HG03439 (cell line): ENCODE data around the gene OR5P2.
A peak's percentile ranks its signal among the peaks of the same experiment; 100 is the strongest.
"Not testable (repeated sequence)": the region's sequence is repeated elsewhere in the genome, so short reads cannot be mapped to it uniquely, and the experiment has no call there.

Experiments used
- ATAC-seq: cut with Tn5 transposase; IDR thresholded peaks from one replicate; pipeline ENCODE4 v1.9.1; 2021; ENCODE audit warnings: mild to moderate bottlenecking, moderate library complexity; ENCODE audit not compliant: unreplicated experiment

The OR5P2 gene, protein sequence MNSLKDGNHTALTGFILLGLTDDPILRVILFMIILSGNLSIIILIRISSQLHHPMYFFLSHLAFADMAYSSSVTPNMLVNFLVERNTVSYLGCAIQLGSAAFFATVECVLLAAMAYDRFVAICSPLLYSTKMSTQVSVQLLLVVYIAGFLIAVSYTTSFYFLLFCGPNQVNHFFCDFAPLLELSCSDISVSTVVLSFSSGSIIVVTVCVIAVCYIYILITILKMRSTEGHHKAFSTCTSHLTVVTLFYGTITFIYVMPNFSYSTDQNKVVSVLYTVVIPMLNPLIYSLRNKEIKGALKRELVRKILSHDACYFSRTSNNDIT

DNA sequence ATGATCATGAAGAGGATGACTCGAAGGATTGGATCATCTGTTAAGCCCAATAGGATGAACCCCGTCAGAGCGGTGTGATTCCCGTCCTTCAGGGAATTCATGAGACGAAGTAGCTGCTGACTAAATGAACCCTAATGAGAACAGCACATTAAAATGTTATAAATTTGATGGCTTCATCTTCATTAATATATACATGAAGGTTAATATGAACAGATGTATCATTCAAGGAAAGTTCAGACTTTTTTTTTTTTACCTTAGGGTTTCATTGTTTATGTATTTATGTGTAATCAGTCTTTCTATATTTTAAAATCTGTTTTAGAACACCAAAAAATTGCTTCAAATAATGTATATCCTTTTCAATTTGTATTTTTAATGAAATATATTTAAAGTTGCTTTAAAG, at the start of gene OR5P2:
Gene OR5P2, minus strand, starts transcription at position 101 of the 400 bp plus-strand sequence. Its CDS starts 0 bp downstream, at position 101.
- ATAC-seq: no peak

DNA sequence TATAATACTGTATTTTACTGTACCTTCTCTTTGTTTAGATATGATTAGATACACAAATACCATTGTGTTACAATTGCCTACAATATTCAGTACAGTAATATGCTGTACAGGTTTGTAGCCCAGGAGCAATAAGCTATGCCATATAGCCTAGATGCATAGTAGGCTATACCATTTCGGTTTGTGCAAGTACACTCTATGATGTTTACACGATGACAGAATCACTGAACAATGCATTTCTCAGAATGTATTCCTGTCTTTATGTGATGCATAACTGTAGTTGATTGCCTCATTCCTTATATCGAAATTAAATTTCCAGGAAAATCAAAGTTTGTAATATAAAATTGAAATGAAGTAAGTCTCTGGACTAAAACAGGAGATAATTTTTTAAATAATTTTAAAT, 49.3 kb upstream of the OR5P2 start:
- no peak for ATAC-seq

DNA sequence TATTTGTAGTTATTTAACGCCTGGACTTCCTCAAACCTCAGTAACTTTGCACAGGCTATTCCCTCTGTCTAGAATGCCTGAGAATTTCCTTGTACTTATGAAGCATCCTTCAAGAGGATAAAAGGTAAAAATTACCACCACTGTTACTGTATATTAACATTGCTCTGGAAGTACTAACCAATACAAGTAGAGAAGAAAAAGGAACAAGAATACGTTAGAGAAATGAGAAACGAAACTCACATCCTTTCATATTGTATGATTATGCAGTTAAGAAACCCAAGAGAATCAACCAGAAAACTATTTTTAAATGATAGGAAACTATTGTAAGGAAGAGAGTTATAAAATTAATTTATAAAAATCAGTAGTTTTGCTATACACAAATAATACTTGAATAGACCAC, 48.2 kb upstream of the OR5P2 start:
- no peak for ATAC-seq

DNA sequence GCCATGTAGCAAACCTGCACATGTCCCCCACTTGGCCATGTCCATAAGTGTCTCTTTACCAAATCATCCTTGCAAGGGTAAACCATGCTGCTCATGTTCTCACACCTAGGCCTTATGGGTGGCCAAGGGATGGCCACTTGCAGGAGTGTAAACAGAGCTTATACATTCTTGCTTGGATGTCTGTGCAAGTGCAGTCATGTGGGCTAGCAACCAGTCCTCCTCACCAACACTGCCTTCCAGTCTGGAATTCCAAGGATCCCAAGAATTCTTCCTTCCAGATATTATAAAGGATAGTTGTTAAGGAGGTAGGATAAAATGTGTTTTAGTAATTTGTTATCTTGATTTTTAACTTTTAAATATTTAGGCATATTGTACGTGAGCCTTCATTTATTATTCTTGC, 47.8 kb upstream of the OR5P2 start:
- ATAC-seq: no peak

DNA sequence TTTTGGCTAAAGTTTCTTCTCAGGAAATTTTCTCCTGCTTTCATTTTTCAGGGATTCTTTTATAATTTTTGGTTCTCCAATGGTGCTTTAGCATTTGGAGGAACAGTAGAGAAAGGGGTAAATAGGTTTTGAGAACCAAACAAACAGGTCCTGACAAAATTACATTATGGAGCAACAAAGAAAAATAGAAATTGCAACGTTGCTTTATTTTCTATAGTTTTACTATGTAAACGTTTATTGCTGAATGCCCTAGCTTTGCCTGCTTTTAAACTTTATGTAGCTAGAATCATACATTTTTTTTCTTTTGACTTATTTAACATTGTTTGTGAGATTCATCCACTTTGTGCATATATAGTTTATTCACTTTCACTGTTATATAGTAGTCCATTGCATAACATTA, 43.8 kb upstream of the OR5P2 start:
- no peak for ATAC-seq

DNA sequence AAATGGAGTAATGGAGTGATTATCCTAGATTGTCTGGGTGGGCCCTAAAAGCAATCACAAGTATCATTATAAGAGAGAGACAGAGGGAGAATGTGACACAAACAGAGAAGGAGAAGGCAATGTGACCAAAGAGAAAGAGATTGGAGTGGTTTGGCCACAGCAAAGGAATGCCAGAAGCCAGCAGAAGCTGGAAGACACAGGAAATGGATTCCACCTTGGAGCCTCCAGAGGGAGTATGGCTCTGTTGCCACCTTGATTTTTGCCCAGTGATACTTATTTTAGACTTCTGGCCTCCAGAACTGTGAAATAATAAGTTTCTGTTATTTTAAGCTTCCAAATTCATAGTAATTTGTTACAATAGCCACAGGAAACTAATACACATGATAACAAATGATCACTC, 36.8 kb upstream of the OR5P2 start:
- ATAC-seq: no peak

DNA sequence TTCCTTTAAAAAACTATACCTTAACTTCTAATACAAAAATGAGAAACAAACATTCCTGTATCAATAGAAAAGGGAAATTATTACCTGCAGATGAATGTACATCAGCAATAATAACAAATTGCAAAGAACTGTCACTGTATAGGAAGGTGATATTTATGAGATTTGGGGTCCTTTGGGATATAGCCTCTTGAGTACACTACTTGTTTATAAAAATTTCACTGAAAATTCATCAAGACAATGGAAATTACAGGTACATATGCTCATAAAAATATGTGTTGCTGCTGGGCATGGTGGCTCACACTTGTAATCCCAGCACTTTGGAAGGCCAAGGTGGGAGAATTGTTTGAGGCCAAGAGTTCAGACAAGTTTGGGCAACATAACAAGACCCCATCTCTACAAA, 34.0 kb upstream of the OR5P2 start, which contains the start of gene OR5P3:
Gene OR5P3, minus strand, starts transcription at position 101 of the 400 bp plus-strand sequence.
- ATAC-seq: no peak

DNA sequence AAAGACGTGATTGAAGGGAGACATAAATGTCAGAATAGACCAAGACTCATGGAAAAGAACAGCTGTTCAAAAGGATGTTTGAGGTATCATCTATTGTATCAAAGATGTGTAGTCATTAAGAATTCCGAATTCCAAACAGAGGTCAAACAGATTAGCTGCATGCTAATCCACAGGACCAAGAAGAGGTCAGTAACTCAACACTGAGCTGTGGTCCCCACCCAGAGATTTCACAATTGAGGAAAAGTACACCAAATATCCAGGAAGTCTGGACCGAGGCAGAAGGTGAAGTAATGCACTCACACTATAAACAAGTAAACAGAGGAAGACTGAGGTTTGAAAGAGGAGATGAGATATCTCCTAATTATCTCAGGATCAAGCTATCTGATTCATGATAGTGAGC, 29.6 kb upstream of the OR5P2 start:
- no peak for ATAC-seq

DNA sequence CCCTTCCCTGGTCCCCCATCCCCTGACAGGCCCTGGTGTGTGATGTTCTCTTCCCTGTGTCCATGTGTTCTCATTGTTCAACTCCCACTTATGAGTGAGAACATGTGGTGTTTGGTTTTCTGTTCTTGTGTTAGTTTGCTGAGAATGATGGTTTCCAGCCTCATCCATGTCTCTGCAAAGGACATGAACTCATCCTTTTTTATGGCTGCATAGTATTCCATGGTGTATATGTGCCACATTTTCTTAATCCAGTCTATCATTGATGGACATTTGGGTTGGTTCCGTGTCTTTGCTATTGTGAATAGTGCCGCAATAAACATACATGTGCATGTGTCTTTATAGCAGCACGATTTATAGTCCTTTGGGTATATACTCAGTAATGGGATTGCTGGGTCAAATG, 23.7 kb upstream of the OR5P2 start:
- not testable (repeated sequence) for ATAC-seq

DNA sequence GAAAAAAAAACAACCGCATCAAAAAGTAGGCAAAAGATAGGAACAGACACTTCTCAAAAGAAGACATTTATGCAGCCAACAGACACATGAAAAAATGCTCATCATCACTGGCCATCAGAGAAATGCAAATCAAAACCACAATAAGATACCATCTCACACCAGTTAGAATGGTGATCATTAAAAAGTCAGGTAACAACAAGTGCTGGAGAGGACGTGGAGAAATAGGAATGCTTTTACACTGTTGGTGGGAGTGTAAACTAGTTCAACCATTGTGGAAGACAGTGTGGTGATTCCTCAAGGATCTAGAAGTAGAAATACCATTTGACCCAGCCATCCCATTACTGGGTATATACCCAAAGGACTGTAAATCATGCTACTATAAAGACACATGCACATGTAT, 18.2 kb upstream of the OR5P2 start:
- ATAC-seq: not testable (repeated sequence)

DNA sequence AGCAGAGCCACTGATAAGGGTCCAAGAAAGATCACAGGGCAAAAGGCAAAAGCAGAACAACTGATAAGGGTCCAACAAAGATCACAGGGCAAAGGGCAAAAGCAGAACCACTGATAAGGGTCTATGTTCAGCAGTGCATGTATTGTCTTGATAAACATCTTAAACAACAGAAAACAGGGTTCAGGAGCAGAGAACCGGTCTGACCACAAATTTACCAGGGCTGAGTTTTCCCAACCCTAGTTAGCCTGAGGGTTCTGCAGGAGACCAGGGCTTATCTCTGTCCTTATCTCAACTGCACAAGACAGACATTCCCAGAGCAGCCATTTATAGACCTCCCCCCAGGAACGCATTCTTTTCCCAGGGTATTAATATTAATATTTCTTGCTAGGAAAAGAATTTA, 13.6 kb upstream of the OR5P2 start:
- not testable (repeated sequence) for ATAC-seq

DNA sequence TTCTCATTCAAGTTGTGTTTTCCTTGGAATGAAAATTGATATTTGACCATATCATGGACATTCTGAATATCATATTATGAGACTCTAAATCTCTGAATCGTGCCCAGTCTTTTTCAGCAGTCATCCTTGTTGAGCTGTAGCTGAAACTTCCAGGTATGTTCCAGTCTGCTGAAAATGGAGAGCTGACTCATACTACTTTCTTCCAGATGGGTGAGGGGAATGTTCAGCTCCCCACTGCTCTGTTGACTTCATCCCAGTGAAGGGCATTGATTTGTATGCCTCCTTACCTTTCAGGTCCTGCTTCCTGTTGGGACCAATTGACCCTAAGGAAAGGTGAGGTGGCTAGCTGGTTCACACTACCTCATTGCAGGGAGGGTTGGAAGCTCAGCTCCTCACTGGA, 3.5 kb downstream of the OR5P2 start:
- ATAC-seq: no peak

DNA sequence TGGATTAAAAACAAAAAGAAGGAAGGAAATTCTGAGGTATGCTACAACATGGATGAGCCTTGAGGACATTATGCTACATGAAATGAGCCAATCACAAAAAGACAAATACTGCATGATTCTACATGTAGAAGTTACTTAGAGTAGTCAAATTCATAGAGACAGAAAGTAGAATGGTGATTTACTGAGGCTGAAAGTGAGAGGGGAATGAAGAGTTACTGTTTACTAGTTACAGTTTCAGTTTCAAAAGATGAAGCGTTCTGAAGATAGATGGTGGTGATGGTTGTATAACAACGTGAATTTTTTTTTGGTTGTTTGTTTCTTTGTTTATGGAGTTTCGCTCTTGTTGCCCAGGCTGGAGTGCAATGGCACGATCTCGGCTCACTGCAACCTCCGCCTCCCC, 9.5 kb downstream of the OR5P2 start:
- ATAC-seq: peak; percentile 92

DNA sequence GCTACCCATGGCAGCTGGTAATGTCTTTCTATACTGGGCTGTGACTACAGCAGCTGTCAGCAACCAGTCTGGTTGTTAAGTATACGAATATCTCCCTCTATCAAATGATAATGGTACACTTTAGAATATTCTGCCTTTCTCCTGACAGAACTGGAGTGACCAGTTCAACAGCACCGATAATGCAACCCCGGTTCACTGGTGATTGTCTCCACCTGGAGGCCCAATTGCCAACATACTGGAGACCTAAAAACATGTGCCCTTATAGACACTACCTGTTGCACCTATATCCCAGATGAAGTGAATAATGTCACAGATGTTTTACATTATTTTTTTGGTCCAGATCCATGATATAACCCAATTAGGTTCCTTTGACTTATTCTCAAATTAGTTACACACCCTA, 21.1 kb downstream of the OR5P2 start:
- ATAC-seq: no peak

DNA sequence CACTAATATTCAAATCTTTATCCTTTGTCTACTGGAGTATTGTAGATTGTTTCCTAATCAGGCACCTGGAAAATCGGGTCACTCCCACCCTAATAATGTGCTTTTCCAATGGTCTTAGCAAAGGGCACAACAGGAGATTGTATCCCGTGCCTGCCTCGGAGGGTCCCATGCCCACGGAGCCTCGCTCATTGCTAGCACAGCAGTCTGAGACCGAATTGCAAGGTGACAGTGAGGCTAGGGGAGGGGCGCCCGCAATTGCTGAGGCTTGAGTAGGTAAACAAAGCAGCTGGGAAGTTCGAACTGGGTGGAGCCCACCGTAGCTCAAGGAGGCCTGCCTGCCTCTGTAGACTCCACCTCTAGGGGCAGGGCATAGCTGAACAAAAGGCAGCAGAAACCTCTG, 32.4 kb downstream of the OR5P2 start:
- not testable (repeated sequence) for ATAC-seq

DNA sequence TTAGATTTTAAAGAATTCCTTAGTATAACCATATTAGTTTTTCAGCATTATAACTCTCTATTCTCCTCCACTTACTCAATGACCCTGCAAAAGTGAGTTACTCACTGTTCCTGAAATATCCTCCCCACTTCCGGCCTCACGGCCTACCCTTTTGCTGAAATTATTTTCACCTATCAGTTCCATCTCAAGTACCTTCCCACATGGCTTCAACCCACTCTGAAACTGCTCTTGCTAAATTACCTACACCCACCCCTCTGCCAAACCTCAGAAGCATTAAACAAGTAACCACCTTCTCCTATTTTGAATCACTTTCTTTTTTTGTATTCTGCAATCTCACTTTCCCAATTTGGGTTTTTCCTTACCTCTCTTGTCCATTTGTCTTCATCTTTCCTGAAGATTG, 37.7 kb downstream of the OR5P2 start:
- no peak for ATAC-seq

DNA sequence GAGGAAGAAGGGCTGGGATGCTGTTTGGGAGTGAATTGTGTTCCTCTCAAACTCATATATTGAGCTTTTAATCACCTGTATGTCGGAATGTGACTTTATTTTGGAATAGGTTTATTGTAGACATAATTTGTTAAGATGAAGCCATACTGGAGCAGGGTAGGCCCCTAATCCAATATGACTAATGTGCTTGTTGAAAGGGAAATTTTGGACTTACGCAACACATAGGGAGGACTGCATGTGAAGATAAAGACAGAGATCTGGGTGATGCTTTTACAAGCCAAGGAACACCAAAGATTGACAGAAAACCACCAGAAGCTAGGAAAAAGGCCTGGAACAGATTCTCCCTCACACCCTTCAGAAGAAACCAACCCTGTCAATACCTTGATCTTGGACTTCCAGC, 47.3 kb downstream of the OR5P2 start:
- ATAC-seq: no peak
